Activated CD4-positive, alpha-beta T cell treated with anti-CD3 and anti-CD28 coated beads, Interleukin-10, Interleukin-2, amounts not matched to agents 100 ng/mL and 50 ng/mL, durations not matched to agents 16 hours and 8 hours (primary cell): Measurements from ENCODE around the gene TSPAN19.

Experiments
- DNase-seq: peaks from one replicate; pipeline ENCODE4 v3.0.0-alpha.2; 2020

The TSPAN19 gene

DNA sequence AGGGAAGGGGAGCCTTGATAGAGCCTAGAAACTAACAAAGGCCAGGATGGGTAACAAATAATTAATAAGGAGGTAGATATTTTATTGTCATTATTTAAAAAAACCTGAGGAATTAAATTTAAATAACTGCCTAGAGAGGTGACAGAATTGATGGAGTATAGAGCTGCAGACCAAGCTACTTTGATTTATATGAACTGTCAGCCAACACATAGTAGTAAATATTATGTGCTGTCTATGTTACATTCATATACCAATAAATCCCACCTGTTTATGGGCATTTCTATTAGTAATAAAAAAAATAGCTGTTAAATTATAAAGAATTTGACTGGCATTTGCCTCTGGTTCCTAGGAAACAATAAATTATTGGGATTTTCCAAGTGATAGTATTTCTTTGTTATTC lies 37.7 kb downstream of the TSPAN19 start:
- no peak for DNase-seq

DNA sequence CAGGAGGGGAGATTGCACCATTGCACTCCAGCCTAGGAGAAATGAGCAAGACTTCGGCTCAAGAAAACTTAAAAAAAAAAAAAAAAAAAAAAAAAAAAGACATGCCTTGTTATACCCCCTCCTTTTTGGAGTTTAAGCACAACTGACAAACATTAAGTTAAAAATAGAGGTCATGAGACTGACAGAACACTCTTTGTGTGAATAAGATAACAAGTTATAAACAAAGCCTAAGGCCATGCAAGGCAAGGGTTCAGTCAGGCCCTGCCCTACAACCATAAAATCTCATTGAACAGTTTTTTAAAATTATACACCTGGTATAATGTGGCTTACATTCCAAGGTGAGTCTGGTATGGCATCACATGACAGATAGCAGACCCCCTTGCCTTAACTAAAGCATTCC lies 39.3 kb downstream of the TSPAN19 start:
- no peak for DNase-seq

DNA sequence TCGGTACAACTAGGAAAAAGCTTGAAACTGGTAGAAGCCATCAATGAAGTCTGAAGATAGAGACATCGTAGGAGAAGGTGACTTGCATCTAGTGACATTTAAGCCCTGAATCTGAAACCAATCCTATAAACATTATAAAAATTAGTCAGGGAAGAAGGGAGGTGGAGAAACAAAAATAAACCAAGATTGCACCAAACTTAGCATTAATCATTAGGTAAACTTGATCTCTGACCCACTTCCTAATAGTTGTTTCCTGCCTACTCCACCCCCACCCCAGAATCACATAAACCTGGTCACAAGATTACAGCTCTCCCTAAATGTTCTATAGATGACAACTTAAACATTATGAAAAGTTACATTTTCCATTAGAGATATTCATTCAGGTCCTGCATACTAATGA lies 40.4 kb downstream of the TSPAN19 start:
- DNase-seq = no peak

DNA sequence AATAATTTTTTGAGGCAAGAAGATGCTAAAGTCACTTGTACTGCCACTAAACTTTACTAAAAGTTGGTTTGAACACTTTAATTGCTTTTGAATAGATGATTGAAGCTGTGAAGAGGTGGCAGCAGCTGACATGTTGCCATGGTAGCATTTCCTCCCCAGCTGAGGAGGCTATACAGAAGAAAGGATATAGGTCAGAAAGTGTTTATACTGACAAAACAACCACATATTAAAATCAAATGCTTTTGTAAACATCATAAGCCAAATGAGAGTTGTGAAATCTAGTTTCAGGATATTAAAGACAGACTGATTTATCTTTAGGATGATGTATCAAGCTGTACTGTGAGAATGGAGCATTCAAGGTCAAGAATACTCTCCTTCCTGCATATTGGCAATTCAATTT lies 41.7 kb downstream of the TSPAN19 start:
- DNase-seq = no peak

DNA sequence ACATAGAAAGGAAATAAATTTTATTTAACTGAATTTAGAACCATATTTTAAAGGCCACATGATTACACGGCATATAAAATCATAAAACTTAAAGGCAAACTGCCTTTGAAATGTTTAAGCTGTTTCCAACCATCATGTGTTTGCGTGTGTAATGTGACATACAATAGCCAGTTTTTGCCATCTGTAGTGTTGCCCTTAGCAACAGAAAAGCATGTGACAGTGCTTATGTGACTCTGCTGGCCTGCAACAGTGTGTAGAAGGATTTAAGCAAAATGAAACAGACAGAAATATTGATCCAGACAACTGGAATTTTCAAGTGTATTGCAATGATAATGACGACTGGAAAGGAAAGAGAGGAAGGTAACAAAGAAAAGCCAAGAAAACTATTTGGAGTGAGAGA lies 49.5 kb downstream of the TSPAN19 start:
- DNase-seq = no peak

DNA sequence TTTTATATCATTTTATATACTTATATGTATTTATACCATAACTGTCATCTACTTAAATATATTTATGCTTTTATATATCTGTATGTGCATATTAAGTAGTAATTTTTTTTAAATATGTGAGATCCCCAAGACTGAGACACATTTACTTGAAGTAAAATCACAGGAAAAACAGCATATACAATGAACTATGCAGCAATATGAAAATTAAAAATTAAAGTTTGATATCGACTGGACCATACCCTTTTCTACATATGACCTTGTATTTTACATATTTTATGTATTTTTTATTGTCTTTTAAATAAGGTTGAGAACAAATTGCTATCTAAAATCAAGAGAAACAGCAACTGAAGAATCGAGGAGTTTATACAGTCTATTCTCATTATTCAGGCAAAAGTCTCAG lies 50.0 kb downstream of the TSPAN19 start:
- DNase-seq = no peak

DNA sequence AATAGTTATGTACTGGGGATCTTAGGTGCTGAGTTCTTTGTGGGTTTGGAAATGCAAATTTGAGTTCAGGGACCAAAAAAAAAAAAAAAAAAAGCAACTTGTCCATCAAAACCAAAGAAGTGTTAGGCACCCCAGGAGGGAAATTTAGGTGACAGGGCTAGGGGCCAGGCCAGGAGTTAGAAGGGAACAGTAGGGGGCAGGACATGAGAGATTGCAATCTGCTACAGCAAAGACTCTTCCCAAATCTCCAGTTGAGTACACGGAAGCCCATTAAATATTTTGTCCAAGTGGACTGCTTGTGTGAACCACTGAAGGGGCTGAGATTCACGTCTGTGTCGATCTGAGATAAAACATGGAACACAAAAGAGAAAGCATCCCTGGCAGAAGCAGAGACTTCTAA lies 52.8 kb downstream of the TSPAN19 start:
- no peak for DNase-seq

DNA sequence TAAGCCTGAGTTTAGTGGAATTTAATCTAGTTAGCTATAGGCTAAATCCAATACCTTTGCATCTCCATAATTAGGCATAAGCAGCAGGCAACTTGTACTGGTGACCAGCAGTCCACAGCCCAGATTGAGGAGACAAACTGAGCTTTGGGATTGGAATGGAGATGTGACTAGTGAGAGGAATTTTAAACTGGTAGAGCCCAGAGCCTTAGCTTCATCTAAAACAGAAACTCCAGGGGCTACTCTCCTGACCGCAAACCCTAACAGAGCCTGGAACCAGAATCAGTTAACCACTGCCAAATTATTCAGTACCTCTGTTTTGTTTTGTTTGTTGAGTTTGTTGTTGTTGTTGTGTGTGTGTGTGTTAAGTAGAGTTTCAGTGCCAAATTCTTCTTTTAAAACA lies 53.2 kb downstream of the TSPAN19 start:
- DNase-seq = no peak

DNA sequence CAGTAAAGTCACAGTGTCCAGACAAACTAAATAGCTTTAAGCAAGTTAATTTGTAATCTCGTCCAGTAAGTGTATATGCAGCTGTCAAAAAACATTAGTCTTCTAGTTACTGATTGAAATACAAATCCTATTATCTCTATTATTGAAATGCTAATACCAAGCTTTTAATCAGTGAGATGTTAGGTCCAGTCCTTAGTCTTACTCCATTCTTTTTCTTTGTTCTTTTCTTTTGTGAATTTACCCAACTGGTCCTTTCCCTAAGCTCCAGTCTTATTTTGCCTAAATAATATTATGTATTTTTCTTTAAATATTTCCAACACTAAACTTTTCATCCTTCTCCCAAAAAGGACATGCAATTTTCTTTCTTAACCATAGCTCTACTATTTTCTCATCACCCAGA lies 57.2 kb downstream of the TSPAN19 start:
- DNase-seq = no peak

DNA sequence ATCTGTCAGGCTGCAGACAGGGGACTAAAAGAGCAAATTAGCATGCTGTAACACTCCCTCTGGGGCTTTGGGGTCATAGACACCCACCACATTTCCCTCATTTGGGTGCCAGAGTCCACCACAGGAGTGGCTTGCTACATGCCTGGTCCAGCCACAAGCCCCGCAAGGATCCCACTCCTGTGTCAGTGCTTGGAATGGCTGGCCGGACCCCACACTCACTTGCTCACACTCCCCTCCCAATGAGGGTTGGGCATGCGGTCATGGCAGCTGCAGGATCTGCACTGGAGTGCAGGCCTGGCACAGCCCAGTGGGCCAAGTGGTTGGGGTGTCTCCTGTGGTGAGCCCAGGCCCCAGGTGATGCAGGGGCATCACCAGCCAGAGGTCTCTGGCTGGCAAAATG lies 59.9 kb downstream of the TSPAN19 start:
- DNase-seq = no peak

DNA sequence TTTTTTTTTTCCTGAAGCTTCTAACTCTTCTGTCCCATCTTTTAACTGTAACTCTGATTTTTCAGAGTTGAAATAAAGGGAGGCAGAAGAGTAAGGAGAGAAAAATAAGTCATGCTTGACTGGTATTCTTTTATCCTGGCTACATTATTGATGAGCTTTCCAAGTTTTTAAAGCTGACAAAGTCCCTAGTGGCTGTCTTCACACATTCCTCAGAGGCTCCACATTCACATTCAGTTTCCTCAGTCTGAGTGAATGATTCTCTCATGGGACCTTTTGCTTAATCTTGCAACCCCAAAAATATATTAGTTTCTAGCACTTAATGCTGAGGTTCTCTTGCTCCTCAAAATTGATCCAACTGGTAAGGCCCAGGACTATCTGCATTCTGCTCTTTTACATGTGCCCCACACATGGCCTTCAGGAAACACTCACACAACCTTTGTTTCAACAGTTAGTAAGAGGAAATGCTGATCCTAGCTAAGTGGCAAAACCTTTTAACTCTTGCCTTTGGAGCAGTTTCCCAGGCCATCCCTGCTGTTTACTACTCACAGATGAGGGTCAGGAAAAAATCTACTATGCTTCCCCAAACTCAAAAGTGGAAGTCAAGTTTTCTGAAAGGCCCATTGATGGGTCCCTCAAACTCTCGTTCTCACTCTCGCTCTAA lies 61.8 kb downstream of the TSPAN19 start:
- DNase-seq = no peak

DNA sequence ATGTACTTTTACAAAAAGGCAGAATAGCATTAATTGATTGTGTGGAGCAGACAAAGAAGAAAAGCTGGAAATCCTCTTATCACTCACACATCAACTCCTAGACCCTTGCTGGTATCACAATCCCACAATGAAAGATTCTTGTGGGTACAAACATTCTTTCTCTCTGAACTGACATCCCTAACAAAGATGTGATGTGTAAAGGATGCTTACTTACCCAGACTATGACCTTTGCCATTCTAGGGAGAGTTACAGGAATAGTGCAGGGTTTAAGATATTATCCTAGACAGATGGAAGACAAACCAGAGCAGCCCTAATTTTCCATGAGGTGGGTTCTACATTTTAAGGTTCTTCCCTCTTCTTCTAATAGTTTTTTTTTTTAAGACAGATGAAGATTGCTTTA lies 63.1 kb downstream of the TSPAN19 start:
- DNase-seq = no peak

DNA sequence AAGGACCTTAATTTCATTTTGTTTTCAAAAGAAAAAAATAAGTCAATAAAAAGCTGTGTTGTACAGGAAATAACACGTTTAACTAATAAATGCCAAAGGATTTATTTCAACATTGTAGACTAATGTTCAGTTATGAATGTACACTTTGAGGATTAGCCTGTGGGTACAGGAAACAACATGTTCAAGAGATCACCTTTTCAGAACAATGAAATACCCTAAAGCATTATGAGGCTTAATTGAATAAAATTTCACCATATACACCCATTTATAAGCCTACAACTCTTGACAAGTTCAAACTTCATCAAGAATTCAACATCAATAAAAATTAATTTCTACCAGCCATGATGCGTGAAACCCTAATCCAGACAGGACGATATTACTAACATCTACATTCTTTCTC lies 66.9 kb downstream of the TSPAN19 start:
- no peak for DNase-seq
